Testis (tissue), 3 donors: ENCODE data around the gene IQCH. TPM values are rescaled to one million over a fixed set of nuclear protein-coding genes. Genes with fewer than 3 reads are reported as not detected.

ENCODE experiments used
- DNase-seq: peaks from one replicate; pipeline ENCODE4 v3.0.0-alpha.2; 2019
- H3K27ac ChIP-seq, 2 donors: fragments of 200-600 bp; sonication (generic); one replicate each; pipeline ENCODE4 v1.5.1; 2019
- H3K27me3 ChIP-seq: fragments of 200-600 bp; sonication (generic); one replicate; pipeline ENCODE4 v1.5.1; 2019
- H3K36me3 ChIP-seq: fragments of 200-600 bp; sonication (generic); one replicate; pipeline ENCODE4 v1.5.1; 2017; ENCODE audit warnings: low read depth; ENCODE audit errors: missing control alignments
- H3K4me1 ChIP-seq: fragments of 200-600 bp; sonication (generic); one replicate; pipeline ENCODE4 v1.5.1; 2019
- H3K4me3 ChIP-seq, 2 donors: fragments of 200-600 bp; sonication (generic); one replicate each; pipeline ENCODE4 v1.5.1; 2017 to 2019
- H3K9me3 ChIP-seq: fragments of 200-600 bp; sonication (generic); one replicate; pipeline ENCODE4 v1.5.1; 2017
- POLR2A ChIP-seq: fragments of 450-650 bp; IDR thresholded peaks from one replicate; pipeline ENCODE4 v1.6.1; 2017; ENCODE audit warnings: antibody characterized with exemption, mild to moderate bottlenecking, moderate library complexity
- WGBS, 2 donors: methylation state at CpG; one replicate each; pipeline ENCODE4 v1.1.5; 2018; 5-methylcytosine and 5-hydroxymethylcytosine counted together
- intact Hi-C: fragments of 100-400 bp; cut with DNase I; formaldehyde crosslinking; loops from one replicate; pipeline ENCODE4 v1.15.1; 2023; ENCODE audit warnings: low total_unique reads
- polyA plus RNA-seq: library from polyadenylated mRNA; stranded (reverse); fragments of 350-450 nt; fragmentation: Illumina TruSeq; extraction: RNeasy Lipid Tissue Mini Kit (QIAGEN cat#74804); gene quantifications from one replicate; pipeline ENCODE4 v1.2.3, GENCODE V29; 2014; ENCODE audit warnings: low read depth, low replicate concordance; ENCODE audit not compliant: insufficient read depth
- total RNA-seq, 2 donors: library from RNA; depleted of rRNA; stranded (reverse); fragments of >200 nt; gene quantifications; one replicate each; pipeline ENCODE4 v1.2.3, GENCODE V29; 2016
- TF ChIP-seq, protein P1 (sequence below), 3 experiments: fragments of 450-650 bp in 2 of 3; fragments of 200-600 bp in 1 of 3; sonication (generic) in 1 of 3; IDR thresholded peaks; one replicate each; pipeline ENCODE4 v1.5.1; 2016 to 2019; ENCODE audit warnings: antibody characterized with exemption in 3 of 3, mild to moderate bottlenecking in 2 of 3, moderate library complexity in 1 of 3

Gene IQCH
- total and polyA plus RNA-seq, 3 donors from 2014 or later: 23.5 to 42.2 (median 31.9) TPM

DNA sequence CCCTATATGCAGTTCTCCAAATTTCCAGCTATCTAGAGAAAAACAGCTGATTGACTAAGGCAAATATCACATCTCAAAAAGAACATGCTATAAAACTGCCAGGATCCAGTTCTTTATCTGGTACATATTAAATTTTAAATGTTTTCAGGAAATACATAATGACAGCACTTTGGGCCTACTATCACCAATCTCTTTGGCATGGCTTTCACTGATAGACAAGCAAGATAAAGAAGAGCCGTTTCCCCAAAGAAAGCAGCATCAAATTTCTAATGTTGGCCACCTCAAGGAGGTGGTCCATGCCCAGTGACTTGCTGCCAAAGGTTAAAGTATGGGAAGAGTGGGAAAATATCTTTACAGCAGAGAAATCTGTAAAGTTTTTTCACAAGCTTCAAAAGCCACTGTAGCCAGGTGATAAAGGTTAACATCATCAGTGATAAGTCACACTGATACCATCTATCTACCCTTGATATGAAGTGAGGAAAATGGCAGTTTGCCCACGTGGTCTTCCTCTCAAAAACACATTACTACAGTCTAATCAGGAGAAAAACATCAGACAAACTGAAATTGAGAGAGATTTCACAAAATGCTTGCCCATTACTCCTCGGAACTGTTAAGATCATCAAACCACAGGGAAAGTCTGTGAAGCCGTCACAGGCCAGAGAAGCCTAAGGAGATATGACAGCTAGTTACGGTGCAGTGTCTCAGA is 220.0 kb downstream of the IQCH start:
- Histone ChIP-seq H3K9me3 (no peaks in the 10 kb centered on the region), H3K27me3 (no peaks in the 10 kb centered on the region), H3K4me1 (no peaks in the 10 kb centered on the region), H3K27ac (no peak overlapping the region), H3K4me3 (no peak overlapping the region), H3K36me3 (no peaks in the 10 kb centered on the region)
- no peak for TF ChIP-seq POLR2A
- TF ChIP-seq, protein P1, sequence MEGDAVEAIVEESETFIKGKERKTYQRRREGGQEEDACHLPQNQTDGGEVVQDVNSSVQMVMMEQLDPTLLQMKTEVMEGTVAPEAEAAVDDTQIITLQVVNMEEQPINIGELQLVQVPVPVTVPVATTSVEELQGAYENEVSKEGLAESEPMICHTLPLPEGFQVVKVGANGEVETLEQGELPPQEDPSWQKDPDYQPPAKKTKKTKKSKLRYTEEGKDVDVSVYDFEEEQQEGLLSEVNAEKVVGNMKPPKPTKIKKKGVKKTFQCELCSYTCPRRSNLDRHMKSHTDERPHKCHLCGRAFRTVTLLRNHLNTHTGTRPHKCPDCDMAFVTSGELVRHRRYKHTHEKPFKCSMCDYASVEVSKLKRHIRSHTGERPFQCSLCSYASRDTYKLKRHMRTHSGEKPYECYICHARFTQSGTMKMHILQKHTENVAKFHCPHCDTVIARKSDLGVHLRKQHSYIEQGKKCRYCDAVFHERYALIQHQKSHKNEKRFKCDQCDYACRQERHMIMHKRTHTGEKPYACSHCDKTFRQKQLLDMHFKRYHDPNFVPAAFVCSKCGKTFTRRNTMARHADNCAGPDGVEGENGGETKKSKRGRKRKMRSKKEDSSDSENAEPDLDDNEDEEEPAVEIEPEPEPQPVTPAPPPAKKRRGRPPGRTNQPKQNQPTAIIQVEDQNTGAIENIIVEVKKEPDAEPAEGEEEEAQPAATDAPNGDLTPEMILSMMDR (IDR thresholded peaks at IDR 0.05): no peak
- 86 to 88% methylated on average over 5 of the region's 5 CpGs for WGBS, 2 donors
- DNase-seq: no peak
- intact Hi-C loops: no loop called here

DNA sequence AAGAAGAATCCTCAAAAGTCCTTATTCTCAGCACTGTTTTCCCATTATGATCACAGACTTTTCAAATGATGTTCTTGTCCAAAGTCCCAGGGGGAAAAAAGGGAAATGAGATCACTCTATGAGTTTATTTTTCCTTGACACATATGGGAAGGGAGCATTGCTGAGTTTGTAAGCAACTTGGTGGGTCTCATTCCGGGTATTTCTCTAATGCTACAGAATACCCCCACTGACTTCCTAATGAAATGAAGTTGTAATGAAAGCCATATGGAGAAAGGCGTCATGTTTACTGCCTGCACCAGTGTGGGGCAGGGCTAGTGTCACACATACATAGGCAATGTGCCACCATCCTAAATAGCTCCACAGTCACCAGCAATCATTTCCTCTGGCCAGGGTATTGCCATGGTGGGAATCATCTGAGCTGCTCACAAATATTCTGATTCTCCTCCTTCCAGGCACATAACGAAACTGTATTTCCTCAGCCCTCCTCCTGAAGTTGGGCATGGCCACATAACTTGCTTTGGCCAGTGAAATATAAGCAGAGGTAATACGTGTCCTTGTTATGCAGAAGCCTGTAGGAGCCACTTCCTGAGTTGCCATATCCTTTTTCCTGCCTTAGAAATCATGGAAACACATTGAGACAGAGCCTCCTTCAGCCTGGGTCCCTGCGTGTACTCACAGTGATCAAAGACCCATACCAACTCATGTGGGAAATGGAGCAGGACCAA is 225.4 kb downstream of the IQCH start:
- Histone ChIP-seq H3K4me3 (no peak overlapping the region), H3K9me3 (no peaks in the 10 kb centered on the region), H3K27ac (no peak overlapping the region), H3K4me1 (no peaks in the 10 kb centered on the region), H3K27me3 (no peaks in the 10 kb centered on the region), H3K36me3 (no peaks in the 10 kb centered on the region)
- no peak for DNase-seq
- intact Hi-C loops: no loop called here
- TF ChIP-seq, protein P1 (IDR thresholded peaks at IDR 0.05): no peak
- TF ChIP-seq POLR2A: no peak
- 80 to 85% methylated on average over 5 of the region's 5 CpGs for WGBS, 2 donors

DNA sequence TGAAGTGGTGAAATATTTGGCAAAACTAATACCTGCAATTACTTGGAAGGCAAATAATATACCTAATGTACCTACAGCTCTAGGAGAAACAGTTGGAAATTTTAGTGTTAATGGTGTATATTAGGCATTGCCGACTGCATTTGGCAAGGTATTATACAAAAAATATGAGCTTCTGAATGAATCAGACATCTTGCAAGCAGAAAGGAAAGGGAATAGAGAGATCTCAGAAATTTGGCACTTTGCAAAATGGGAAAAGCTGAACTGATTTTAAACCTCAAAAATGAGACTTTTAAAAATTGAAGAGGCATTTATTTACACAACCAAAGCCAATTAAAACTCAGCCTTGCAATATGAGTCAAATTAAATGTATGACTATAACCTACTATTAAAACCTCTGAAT is 226.2 kb downstream of the IQCH start:
- Histone ChIP-seq H3K4me3 (no peak overlapping the region), H3K27ac (no peak overlapping the region), H3K27me3 (no peaks in the 10 kb centered on the region), H3K4me1 (no peaks in the 10 kb centered on the region), H3K9me3 (no peaks in the 10 kb centered on the region), H3K36me3 (no peaks in the 10 kb centered on the region)
- TF ChIP-seq POLR2A: no peak
- DNase-seq: no peak
- intact Hi-C loops: no loop called here
- WGBS, 2 donors: 57 to 64% methylated on average over 1 of the region's 1 CpG

DNA sequence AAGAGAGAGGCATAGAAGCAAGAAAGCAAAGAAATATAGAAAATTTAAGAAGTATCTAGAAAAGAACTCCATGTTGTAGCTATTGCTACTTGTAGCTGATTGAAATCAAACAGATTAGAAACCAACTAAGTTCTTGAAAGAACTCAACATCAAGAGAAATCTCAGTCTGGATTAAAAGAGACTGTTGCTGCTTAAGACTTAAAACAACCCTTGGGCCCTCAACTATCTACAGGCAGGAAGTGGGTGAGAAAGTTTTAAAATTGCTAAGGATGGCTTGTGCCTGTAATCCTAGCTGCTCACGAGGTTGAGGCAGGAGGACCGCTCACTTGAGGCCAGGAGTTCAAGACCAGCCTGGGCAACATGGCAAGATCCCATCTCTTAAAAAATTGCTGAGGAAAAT is 227.1 kb downstream of the IQCH start:
- Histone ChIP-seq H3K4me1 (no peaks in the 10 kb centered on the region), H3K9me3 (no peaks in the 10 kb centered on the region), H3K27me3 (no peaks in the 10 kb centered on the region), H3K27ac (no peak overlapping the region), H3K36me3 (no peaks in the 10 kb centered on the region), H3K4me3 (no peak overlapping the region)
- 94 to 97% methylated on average over 2 of the region's 2 CpGs for WGBS, 2 donors
- intact Hi-C loops: no loop called here
- TF ChIP-seq, protein P1 (IDR thresholded peaks at IDR 0.05): no peak
- TF ChIP-seq POLR2A: no peak
- no peak for DNase-seq

DNA sequence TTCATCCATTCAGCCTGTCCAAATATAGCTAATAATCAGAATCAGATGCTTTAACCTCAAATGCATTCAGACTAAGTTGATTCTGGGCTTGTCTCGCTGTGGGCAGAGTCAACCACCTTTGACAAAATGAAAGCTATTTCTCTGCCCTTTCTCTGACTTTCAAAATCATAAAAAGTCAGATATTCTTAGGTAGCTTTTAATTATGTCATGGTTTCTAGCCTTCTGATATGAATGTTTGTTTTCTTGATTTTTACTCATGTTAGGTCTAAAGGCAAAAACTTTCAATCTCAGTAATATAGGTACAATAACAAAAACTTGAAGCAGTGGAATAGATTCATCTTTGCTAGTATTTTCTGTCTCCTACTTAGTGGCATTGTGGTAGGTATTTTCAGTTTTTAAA is 241.0 kb downstream of the IQCH start:
- Histone ChIP-seq H3K27me3 (no peaks in the 10 kb centered on the region), H3K4me1 (no peaks in the 10 kb centered on the region), H3K4me3 (no peak overlapping the region), H3K36me3 (no peaks in the 10 kb centered on the region), H3K27ac (no peak overlapping the region), H3K9me3 (no peaks in the 10 kb centered on the region)
- DNase-seq: no peak
- 95 to 100% methylated on average over 1 of the region's 1 CpG for WGBS, 2 donors
- intact Hi-C loops: no loop called here
- no peak for TF ChIP-seq POLR2A
